GM21723 (cell line): ENCODE results near the gene ADAMTS3.

Experiments used
- ATAC-seq: cut with Tn5 transposase; IDR thresholded peaks from one replicate; pipeline ENCODE4 v1.9.1; 2021; ENCODE audit warnings: mild to moderate bottlenecking, moderate library complexity; ENCODE audit not compliant: unreplicated experiment

Gene ADAMTS3

DNA sequence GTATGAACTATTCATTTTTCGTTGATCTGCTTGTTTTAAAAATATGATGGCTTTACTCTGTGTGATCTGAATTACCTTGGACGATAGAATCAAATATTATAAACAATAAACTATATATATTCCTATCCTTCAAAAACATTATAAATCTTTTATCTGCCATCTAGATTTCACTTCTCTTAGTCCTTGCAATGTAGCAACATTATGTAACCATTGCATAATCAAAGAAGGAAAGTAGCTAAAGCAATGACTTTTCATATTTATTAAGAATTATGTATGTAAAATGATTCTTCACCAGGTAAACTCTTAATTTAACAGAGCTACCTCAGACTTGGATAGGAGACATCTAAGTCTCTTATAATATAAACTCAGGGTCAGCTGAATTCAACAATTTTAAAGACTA is 210.5 kb downstream of the ADAMTS3 start:
- ATAC-seq: no peak

DNA sequence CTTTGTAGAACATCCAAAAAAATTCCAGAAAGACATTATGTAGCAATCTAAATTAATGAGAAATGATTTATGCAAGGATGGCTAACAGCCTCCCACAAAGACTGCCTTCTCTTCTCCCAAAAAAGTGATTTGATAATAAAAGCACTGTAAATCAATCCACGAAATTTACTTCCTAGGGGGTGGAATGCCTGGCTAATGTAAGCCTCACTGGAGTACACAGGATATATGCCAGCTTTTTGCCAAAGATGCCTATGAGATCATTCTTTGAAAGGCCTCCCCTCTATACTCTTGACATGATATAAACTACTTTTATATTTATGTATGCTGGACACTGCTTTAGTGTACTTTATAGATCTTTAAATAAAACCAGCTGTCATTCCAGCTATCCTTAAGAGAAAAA is 211.1 kb downstream of the ADAMTS3 start:
- ATAC-seq: no peak

DNA sequence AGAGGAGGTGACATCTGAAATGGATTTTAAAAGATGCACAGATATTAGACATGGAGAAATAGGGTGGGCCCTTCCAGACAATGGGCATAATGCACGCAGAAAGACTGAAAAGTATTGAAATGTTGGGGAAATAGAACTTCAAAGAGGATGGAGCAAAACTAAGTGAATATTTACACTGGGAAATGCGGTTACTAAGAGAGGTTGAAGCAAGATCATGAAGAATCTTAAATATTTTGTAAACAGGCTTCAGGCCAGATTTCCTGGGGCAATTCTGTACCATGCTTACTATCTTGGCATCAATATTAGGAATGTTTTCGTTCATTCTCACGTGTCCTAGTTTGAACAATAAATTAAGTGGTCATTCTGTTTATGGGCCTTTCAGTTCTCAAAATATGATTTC is 216.3 kb downstream of the ADAMTS3 start:
- no peak for ATAC-seq

DNA sequence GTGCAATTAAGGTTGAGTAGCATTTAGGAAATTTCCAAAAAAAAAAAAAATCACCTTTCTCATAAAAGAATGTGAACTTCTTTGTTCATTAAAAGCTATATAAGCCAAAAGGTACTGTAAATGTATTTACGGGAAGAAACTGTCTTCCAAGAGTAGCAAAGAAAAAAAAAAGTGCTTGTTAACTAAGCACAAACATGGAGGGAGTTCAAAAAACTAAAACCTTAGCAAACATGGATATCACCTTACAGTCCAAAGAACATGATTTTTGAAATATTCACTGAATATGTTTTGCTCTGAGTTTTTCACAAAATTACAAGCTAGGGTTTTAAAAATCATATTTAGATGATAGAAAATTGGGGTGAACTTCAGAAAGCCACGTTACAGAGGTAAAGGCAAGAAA is 217.5 kb downstream of the ADAMTS3 start:
- ATAC-seq: no peak

DNA sequence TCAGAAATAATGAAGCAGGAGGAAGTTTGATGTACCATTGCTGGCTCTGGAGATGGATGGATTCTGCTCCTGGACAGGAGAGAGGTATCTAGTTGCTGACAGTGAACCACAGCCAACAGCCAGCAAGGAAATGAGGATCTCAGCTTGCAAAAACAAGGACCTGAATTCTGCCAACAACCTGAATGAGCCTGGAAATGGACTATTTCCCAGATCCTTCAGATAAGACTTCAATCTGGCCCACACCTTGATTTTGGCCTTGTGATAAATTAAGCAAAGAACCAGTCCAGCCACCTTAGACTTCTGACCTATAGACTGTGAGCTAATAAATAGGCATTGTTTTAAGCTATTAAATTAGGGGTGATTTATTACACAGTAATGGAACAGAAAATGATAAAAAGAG is 220.3 kb downstream of the ADAMTS3 start:
- no peak for ATAC-seq

DNA sequence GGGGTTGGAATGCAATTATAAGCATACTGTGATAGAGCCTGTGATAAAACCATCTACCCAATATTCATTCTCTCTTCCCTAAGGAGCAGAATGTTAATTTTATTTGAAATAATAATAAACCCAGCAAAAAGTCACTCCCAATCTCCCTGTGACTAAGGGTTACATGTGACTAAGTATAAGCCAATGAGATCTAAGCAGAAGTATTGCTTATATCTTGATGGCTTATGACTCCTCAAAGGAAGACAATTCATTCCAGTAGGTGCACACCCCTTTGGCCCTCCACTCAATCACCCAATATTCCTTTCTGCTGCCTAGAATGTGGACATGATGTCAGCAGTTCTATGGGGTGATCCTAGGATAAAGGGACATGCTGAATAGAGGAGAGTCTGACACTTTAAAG is 224.6 kb downstream of the ADAMTS3 start:
- ATAC-seq: no peak

DNA sequence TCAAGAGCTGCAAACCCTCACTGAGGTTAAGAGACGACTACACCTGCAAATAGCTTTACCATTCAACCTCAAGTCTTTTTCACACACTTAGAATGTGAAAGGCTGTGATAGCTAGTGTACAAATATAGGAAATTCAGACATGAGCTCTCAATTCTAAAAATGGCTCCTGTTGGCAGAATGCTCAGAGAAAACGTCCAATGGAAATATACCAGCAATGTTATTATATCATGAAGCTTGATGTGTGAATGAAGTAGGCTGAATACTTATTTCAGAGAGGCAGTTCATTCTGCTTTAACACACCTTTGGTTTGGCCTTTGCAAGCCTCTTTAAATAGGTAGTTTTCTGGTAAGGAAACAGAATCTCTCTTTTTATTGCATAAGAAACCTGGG is 227.6 kb downstream of the ADAMTS3 start:
- no peak for ATAC-seq

DNA sequence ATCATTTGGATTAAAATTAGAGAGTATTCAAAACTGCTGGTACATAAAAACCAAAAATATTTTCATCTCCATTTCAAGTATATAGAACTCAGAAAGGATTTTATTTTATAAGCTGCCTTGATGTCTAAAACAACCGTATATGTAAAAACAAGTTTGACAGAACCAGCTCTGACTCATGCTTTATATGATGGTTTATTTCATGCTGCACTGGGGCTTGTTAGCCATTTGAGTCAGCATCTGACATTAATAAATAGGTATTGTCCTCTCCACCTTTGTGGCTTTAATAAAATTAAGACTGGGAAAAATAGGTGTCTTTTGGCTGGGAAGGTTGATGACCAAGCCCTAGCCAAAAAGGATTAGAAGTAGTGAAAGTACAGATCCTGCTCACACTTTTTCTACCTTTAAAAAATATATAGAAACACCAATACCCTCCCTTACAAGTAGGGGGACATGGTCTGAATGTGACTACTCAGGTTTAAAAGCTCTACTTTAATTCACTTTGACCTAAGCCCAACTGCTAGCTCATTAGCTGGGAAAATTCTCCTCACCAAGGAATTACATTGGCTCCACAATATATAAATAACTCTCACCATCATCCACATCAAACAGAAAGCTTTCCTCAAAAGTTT is 228.1 kb downstream of the ADAMTS3 start:
- ATAC-seq: no peak

DNA sequence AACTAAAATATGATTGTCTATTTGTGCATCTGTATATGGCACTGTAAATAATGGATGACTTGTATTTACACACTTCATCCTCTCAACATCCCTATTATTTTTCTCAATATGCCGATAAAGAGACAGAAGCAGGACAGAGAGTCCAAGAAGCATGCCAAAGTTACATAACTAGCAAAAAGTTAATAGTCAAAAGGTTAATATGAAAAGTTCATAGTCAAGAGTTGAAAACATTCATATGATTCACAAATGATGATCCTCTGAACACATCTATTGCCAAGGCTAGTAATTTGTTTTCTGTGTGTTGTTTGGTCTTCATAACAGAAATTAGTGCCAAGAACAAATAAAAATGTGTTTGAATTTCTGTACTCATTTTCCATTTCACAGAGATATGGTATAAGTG is 231.0 kb downstream of the ADAMTS3 start:
- ATAC-seq: no peak

DNA sequence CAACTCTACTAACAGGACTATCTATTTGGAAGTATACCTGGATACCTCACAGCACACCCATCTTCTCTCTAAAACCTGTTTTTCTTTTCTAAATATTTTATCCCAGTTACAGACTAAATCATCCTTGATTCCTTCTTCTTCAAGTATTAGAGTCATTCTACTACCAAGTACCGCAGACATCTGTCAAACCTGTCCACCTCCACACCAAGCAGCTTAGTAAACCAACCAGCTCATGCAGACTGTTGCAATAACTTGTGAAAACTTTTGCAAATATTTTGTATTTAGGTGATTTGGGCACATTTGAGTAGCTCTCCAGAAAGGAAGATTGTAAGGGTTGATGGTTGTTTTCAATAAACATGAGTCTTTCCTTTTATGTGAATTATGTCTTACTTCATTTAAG is 238.6 kb downstream of the ADAMTS3 start:
- no peak for ATAC-seq

DNA sequence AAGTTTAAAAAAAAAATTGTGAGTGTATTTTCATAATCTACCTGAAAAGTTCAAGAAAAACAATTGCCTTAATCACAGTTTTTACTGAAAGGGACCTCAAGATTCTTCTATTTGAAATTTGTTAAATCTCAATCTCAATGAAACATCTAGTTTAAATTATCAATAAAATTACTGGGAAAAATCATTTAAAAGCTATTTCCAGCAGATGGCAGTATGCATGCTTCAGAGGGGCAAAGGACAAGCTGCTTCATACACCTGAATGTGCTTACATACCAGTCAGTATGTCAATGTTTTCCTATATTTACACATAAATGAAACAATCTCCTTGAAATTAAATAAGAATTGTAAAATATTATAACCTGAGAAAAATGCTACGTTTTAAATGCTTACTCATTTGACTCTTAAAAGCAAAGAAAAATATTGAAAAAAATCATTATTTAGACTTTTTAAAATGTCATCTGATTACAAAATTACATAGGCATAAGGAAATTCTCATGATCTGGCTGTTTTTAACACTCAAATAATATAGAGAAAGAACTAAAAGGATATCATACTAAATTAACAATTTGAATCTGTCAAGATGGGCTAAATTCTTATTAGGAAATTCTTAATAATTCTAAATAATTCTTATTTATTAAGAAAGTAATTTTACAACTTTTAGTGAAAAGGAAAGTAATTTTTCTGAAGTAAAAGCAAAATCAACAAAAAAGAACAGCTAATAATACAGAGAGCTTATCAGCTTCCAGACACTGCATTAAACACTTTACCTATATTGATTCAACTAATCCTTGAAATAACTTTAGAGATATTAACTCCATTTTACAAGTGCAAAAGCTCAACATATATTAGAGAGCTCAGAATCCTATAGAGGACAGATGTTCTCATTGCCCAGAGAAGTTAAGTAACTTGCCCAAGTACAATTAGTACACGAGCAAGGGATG is 242.1 kb downstream of the ADAMTS3 start:
- ATAC-seq: no peak

DNA sequence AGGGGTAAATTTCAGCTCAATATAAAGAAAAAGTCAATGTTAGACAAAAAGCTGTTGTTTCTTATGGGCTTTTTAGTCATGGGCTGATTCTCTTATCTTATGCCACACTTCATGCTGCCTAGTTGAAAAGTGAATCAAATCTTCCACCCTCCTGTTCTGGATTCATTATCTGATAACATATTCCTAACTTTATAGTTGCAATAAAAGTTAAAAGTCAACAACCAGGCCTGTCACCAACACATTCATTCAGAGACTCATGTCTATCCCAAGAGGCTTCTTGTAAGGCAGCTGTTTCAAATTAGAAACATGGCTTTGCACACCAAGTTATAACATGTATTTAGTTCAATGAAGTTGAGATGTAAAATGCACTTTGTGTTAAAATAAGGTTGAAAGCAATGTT is 243.8 kb downstream of the ADAMTS3 start:
- ATAC-seq: no peak

DNA sequence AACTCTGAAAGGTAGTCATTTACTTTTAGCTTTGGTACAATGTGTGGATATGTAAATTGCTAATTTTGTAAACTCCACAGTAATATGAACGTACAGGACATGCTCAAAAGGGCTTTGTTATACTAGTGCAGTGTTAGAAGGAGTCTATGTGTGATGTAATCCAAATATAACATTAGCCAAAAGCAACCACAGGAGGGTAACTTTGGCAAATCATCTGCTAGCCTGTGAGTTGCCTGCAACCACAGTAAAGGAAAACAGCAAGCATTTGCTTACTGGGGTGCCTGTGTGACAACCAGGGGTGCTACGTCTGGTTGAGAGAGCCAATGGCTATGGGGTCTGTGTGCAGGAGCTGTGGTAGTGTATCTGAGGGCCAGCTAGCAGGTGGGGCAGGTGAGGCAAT is 245.8 kb downstream of the ADAMTS3 start:
- ATAC-seq: no peak

DNA sequence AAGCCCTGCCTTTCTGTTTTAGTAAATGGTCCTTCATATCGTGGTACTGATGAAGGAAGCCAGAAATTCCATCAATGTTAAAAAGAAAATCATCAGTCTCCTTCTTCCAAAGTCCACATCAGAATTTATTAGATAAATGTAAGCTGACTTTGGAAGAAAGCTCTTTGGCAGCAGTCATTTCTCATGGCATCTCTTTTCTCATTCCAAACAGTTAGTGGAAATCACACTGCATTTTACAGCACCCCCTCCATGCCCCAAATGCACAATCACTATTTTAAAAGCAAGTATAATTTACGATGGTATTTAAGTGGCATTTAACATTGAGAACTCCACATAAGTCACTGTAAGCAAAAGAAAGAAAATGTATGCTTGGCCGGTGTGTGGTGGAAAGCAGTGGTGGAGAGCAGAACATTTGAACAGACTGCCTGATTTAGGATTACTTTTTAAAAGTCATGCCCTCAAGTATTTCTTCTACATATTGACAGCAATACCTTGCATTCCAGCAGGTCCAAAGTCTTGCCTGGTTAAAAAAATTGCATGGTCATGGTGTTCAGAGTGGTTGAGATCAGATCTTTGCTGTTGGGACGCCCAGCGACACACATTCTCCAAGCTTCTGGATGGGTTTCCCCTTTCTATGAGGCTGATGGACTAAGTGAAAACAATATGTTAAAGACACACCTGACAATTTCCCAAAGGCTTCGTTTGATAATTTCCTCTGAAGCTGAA is 248.6 kb downstream of the ADAMTS3 start:
- no peak for ATAC-seq

DNA sequence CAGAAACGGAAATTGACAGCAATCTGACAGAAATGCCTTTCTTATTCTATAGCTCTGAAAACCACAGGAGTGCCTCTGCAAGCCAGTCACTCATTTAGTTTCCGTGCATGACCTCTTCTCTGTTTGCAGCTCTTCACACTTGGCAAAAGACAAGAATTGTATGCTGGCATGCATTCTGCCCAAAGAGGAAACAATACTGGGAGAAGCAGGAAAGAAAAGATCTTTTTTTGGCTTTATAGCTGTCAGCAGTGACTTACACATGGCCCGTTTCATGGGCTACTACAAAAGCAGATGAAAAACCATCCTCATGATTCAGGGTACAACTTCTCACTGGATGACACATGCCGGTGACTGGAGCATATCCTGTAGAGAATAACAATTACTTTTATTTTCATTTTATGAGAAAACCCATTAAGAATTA is 249.4 kb downstream of the ADAMTS3 start:
- ATAC-seq: no peak

DNA sequence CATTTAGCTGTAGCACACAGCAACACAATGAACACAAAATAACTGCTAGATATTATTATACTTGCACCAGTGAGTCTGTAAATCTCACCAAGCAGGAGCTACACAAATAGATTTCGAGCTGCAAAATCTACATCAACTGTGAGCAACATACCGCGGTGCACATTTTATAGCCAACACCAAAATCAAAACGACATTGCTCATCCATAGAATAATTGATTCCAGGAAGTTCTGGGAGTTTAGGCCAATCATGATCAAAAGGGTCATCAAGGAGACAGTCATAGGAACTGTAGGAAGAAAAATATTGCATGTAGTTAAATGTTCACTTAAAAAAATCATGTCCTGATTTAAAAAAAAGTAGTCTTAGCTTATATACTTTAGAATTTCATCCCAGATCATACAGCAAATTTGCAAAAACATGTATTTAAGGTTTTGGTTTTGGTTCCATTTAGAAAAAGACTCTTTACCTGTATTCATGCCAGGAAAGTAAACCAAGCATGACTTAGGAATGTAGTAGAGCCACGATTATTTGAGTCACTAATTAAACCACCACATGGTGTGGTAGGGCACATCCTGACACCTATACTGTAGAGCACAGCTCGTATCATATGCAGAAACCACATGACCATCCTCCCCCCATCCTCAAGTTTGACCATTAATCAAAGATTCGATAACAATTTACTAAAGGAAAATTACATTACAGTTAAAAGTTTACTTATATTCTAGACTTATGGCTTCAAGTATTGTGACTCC is 250.4 kb downstream of the ADAMTS3 start:
- no peak for ATAC-seq

DNA sequence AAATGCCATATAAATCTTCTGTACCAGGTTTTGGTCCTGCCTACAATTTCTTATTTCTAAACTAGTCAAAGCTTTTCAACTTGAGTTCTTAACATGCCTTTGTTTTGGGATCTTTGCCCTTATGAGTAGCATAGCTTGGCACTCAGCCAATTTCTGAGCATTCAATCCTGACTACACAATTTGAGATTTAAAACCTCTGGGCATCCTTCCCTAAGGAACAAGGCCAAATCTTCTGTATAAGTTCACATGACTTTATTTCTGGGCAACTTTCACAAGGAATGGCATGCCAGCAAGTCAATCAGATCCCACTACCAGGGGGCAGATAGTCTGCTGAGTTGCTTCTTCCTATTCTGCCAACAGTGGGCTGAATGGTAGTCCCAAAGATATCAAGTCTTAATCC is 254.2 kb downstream of the ADAMTS3 start:
- ATAC-seq: no peak

DNA sequence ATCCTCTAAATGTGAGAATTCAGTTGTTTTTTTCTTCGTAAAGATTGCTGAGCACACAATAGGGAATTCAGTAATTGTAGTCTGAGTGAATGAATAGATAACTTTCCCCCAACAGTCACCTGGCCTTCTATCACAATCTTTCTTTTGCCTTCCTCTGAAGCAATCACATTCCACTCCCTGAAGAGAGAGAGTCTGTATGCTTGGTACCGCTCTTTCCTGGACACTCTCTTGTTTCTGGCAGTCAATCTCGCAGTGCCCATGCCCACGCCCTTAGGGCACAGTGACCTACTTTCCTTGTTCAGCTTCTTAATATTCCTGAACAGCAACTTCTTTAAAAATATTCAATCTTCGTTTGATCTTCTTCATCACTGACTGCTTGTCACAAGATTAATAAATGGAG is 255.9 kb downstream of the ADAMTS3 start:
- no peak for ATAC-seq

DNA sequence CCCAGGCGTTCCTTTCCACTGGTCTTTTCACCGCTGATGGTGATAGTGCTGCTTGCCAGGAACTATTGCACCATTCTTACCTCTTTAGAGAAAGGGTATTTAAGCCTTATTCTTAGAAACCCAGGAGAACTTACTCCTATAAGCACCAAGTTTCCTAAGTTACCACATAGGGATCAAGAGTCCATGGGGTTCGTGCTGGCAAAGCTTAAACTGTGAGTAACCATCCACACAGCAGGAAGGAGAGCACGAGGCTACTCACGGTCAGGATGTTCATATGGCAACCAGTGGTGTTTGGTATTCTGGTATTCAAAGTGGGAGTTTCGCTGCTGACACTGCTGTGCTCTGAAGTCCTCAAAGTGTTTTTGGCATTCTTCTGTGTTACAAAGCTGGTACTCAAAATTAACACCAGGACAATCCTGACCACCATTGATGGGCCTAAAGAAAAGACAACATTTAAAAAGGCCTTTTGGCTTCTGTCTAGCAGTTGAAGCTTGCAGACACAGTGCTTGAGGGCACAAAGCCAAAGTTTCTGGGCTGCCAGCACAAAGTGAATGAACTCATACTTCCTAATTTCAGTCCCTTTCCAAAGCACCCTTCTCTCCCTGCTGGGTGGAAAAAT is 256.9 kb downstream of the ADAMTS3 start:
- ATAC-seq: no peak

DNA sequence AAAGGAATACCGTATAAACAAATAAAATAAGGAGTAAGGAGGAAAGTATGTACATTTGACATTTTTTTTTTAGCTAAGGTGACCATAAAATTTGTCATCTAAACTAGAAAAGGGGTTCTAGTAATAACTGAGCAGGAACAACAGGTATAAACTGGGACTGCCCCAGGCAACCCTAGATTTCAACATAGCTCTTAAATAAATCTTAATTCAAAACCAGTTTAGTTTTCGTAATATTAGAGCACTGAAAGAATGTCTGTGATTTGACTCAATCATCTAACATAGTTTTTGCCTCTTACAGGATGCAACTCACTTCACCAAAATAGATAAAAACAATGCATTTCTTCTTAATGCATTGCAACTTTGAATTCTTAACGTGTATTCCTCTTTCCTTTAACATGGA is 257.7 kb downstream of the ADAMTS3 start:
- ATAC-seq: no peak

DNA sequence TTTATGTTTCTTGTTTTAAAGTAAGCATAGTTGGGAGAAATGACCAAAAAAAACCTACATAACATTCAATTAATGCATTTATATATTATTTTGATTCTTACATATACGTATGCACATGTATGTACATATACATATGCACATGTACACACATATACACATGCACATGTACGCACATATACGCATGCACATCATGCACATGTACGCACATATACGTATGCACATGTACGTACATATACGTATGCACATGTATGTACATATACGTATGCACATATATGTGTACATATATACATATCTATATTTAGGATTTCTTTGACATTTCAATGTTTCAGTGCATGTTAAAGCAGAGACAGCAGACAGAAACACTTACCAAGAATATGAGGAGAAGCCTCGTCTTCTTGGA is 263.4 kb downstream of the ADAMTS3 start:
- no peak for ATAC-seq
